Stomach (tissue), 4 donors: Measurements from ENCODE around the gene MCC.

Experiments used
- CTCF ChIP-seq, 7 experiments: fragments of 450-650 bp in 4 of 7; fragments of 200-600 bp in 3 of 7; sonication (generic) in 3 of 7; IDR thresholded peaks; one replicate each; pipeline ENCODE4 v1.5.1; 2016 to 2019; ENCODE audit warnings: antibody characterized with exemption in 7 of 7, control low read depth in 2 of 7, mild to moderate bottlenecking in 1 of 7
- EP300 ChIP-seq: sonication (generic); formaldehyde crosslinking; IDR thresholded peaks from one replicate; pipeline ENCODE4 v1.6.1; 2017; ENCODE audit warnings: antibody characterized with exemption
- POLR2A ChIP-seq, 4 donors: fragments of 450-650 bp; IDR thresholded peaks; one replicate each; pipeline ENCODE4 v1.6.1; 2016; ENCODE audit warnings: antibody characterized with exemption in 4 of 4, control low read depth in 2 of 4, mild to moderate bottlenecking in 1 of 4, moderate library complexity in 1 of 4
- POLR2AphosphoS5 ChIP-seq, 3 donors: sonication (generic); formaldehyde crosslinking; IDR thresholded peaks; one replicate each; pipeline ENCODE4 v1.6.1; 2016; ENCODE audit warnings: antibody characterized with exemption in 3 of 3

GRCh38 chr5:113202287-113202686, 286.0 kb downstream of the MCC start:
- TF ChIP-seq CTCF (IDR thresholded peaks at IDR 0.05): no peak
- TF ChIP-seq POLR2A (IDR thresholded peaks at IDR 0.05): no peak
- TF ChIP-seq POLR2AphosphoS5 (IDR thresholded peaks at IDR 0.05): no peak
- TF ChIP-seq EP300: no peak
